ENCODE results near the gene PCYT2. TPM values are rescaled to one million over a fixed set of nuclear protein-coding genes. Genes with fewer than 3 reads are reported as not detected.

Gene PCYT2
- total RNA-seq, 1 donor from 2014 or later, result 93.2 TPM

- no peaks in the 10 kb centered on the region for H3K36me3 Mint-ChIP-seq (ENCODE audit: insufficient read depth)
- no peak for DNase-seq (ENCODE audit: low spot score, unreplicated experiment)
- H3K4me3 Mint-ChIP-seq (ENCODE audit: low read depth), result no peak overlapping the region
- peaks cover 22% of the 10 kb centered on the region for H3K27me3 Mint-ChIP-seq
- H3K27ac Mint-ChIP-seq, result no peak overlapping the region
- TF ChIP-seq, protein P1, sequence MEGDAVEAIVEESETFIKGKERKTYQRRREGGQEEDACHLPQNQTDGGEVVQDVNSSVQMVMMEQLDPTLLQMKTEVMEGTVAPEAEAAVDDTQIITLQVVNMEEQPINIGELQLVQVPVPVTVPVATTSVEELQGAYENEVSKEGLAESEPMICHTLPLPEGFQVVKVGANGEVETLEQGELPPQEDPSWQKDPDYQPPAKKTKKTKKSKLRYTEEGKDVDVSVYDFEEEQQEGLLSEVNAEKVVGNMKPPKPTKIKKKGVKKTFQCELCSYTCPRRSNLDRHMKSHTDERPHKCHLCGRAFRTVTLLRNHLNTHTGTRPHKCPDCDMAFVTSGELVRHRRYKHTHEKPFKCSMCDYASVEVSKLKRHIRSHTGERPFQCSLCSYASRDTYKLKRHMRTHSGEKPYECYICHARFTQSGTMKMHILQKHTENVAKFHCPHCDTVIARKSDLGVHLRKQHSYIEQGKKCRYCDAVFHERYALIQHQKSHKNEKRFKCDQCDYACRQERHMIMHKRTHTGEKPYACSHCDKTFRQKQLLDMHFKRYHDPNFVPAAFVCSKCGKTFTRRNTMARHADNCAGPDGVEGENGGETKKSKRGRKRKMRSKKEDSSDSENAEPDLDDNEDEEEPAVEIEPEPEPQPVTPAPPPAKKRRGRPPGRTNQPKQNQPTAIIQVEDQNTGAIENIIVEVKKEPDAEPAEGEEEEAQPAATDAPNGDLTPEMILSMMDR (IDR thresholded peaks at IDR 0.05; ENCODE audit: unreplicated experiment), result no peak
- no peaks in the 10 kb centered on the region for H3K9me3 Mint-ChIP-seq (ENCODE audit: low read depth)
- H3K4me1 Mint-ChIP-seq (ENCODE audit: low read depth), result peaks cover 3% of the 10 kb centered on the region
These were observed 29.6 kb upstream of the PCYT2 start for GRCh38 chr17:81940538-81941483.

DNA sequence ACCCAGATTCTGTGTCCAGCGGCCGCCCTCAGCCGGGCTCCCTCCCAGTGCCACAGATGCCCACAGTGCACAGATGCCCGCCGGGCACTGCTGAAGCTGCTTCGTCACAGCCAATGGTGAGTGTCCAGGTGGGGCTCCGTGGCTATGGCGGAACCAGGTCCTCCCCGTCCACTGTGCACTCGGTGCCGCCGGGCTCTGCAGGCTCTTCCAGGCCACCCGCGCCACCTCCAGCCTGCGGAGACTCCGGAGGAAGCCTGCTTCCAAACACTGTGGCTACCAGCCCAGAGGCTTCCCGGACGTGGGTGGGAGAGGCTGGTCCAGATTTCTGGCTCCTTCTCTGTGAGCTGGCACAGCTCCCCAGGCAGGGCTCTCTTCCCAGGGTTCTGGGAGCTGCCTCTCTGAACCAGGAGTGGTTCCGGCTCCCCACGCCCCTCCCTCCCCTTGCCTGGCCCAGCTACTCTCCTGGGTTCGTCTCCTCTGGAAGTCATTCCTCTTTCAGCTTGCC, 28.7 kb upstream of the PCYT2 start:
- H3K4me3 Mint-ChIP-seq (ENCODE audit: low read depth), result no peak overlapping the region

DNA sequence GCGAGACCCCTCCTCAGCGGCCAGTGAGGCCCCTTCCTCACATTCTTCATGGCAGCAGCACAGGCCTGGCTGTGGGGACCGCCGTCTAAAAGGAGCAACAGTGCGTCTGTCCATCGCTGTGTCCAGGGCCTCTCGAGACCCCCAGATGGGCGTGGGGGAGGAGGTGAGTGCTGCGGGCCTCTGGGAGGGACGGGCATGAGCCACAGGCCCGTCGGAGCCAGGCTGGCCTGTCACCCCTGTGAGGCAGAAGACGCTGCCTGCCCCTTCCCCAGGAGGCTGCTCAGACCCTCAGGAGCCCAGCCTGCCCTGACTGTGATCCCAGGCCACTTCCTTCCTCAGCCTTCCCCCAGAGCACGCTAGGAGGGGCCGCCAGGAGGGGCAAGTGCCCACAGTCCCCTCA, 28.0 kb upstream of the PCYT2 start:
- no peak overlapping the region for H3K4me3 Mint-ChIP-seq (ENCODE audit: low read depth)

More for the DNA sequence above, 28.7 kb upstream of the PCYT2 start:
- TF ChIP-seq, protein P1 (IDR thresholded peaks at IDR 0.05; ENCODE audit: unreplicated experiment), result no peak
- no peak for DNase-seq (ENCODE audit: low spot score, unreplicated experiment)
- Mint-ChIP-seq H3K9me3 (ENCODE audit: low read depth) (no peaks in the 10 kb centered on the region), H3K27me3 (peaks cover 22% of the 10 kb centered on the region), H3K36me3 (ENCODE audit: insufficient read depth) (no peaks in the 10 kb centered on the region), H3K27ac (no peak overlapping the region), H3K4me1 (ENCODE audit: low read depth) (peaks cover 5% of the 10 kb centered on the region)

DNA sequence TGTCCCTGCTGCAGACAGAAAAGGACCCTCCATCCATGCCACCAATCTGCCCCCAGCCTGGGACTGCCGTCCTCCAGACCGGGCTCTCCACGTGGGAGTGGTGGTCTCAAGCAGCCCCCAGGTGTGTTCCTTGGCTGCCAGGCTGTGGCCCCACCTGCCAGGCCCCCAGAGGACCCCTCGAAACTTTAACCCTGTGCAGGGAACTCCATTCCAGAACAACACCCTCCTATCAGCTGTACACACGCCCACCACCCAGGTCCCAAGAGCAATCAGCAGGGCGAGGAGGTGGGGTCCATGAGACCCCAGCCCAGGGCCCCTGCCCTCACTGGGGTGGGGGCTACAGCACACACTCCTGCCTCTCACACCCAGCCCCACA, 24.5 kb upstream of the PCYT2 start:
- TF ChIP-seq, protein P1 (IDR thresholded peaks at IDR 0.05; ENCODE audit: unreplicated experiment), result no peak
- DNase-seq (ENCODE audit: low spot score, unreplicated experiment), result no peak

More for the DNA sequence above, 28.0 kb upstream of the PCYT2 start:
- Mint-ChIP-seq H3K4me1 (ENCODE audit: low read depth) (peaks cover 5% of the 10 kb centered on the region), H3K27me3 (peaks cover 22% of the 10 kb centered on the region), H3K9me3 (ENCODE audit: low read depth) (no peaks in the 10 kb centered on the region), H3K36me3 (ENCODE audit: insufficient read depth) (no peaks in the 10 kb centered on the region), H3K27ac (no peak overlapping the region)
- DNase-seq (ENCODE audit: low spot score, unreplicated experiment), result no peak
- TF ChIP-seq, protein P1 (IDR thresholded peaks at IDR 0.05; ENCODE audit: unreplicated experiment), result no peak

DNA sequence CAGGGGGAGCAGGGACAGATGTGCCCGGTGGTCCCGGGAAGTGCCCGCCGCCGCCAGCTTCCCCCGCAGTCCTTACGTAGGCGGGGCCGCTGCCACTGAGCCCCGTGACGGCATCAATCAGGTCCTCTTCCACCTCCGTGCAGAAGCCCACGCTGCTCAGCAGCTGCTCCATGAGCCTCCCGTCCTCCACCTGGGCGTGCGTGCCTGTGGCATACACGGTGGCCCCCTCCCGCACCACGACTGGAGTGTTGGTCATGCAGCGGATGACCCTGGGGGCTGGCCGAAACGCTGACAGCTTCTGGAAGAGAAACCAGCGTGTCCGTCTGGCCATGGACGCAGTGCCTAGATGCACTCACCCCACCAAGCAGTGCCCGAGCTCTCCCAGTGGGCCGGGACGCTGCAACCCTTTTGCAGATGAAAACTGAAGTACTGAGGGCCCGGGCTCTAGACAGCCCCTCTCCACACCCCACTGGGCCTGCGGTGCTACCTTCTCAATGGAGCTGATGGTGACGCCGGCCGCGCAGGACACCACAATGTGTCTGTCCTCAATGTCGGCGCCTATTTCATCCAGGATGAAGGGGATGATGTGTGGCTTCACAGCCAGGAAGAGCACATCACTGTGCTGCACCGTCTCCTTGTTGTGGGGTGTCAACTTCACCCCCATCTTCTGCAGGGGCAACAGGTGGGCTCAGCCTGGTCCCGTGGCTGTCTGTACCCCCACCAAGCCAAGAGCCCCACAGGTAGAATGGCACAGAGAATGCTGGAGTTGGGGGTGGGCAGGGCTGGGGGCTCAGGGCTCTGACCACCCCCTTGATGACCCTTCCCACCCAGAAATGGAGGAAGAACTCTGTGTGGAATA, 23.9 kb upstream of the PCYT2 start:
- Mint-ChIP-seq H3K36me3 (ENCODE audit: insufficient read depth) (no peaks in the 10 kb centered on the region), H3K4me3 (ENCODE audit: low read depth) (peak overlapping the region; percentile 79), H3K4me1 (ENCODE audit: low read depth) (peaks cover 5% of the 10 kb centered on the region), H3K9me3 (ENCODE audit: low read depth) (no peaks in the 10 kb centered on the region), H3K27me3 (peaks cover 13% of the 10 kb centered on the region), H3K27ac (no peak overlapping the region)
- no peak for DNase-seq (ENCODE audit: low spot score, unreplicated experiment)
- TF ChIP-seq, protein P1 (IDR thresholded peaks at IDR 0.05; ENCODE audit: unreplicated experiment), result no peak

More for the DNA sequence above, 24.5 kb upstream of the PCYT2 start:
- Mint-ChIP-seq H3K4me1 (ENCODE audit: low read depth) (peaks cover 5% of the 10 kb centered on the region), H3K27ac (no peak overlapping the region), H3K27me3 (peaks cover 18% of the 10 kb centered on the region), H3K4me3 (ENCODE audit: low read depth) (peak overlapping the region; percentile 79), H3K9me3 (ENCODE audit: low read depth) (no peaks in the 10 kb centered on the region), H3K36me3 (ENCODE audit: insufficient read depth) (no peaks in the 10 kb centered on the region)
